GM15510 (cell line): ENCODE results near the gene GCAT.

Experiments
- POLR2A ChIP-seq: IDR thresholded peaks from 3 replicates; pipeline ENCODE4 v1.6.1; 2011; ENCODE audit warnings: borderline replicate concordance; ENCODE audit not compliant: insufficient read length; ENCODE audit errors: extremely low read depth

GCAT gene

GRCh38 chr22:37802310-37803194 lies 5.2 kb upstream of the GCAT start:
- TF ChIP-seq POLR2A = no peak

- TF ChIP-seq POLR2A = no peak
Measured at GRCh38 chr22:37803195-37803638, 4.5 kb upstream of the GCAT start.

- TF ChIP-seq POLR2A = no peak
Measured at GRCh38 chr22:37803639-37804351, 3.9 kb upstream of the GCAT start.

- no peak for TF ChIP-seq POLR2A
Measured at GRCh38 chr22:37804352-37804880, 3.3 kb upstream of the GCAT start.

GRCh38 chr22:37804881-37805809 lies 2.6 kb upstream of the GCAT start:
- TF ChIP-seq POLR2A = no peak

- no peak for TF ChIP-seq POLR2A
Measured at GRCh38 chr22:37805810-37806277, 1.9 kb upstream of the GCAT start.

GRCh38 chr22:37806409-37807333 lies 1.1 kb upstream of the GCAT start:
- no peak for TF ChIP-seq POLR2A

GRCh38 chr22:37808294-37808657 lies 542 bp downstream of the GCAT start:
- TF ChIP-seq POLR2A = no peak

GRCh38 chr22:37809672-37810333 lies 2.1 kb downstream of the GCAT start:
- TF ChIP-seq POLR2A = no peak

GRCh38 chr22:37811867-37812266 lies 4.1 kb downstream of the GCAT start:
- no peak for TF ChIP-seq POLR2A

DNA sequence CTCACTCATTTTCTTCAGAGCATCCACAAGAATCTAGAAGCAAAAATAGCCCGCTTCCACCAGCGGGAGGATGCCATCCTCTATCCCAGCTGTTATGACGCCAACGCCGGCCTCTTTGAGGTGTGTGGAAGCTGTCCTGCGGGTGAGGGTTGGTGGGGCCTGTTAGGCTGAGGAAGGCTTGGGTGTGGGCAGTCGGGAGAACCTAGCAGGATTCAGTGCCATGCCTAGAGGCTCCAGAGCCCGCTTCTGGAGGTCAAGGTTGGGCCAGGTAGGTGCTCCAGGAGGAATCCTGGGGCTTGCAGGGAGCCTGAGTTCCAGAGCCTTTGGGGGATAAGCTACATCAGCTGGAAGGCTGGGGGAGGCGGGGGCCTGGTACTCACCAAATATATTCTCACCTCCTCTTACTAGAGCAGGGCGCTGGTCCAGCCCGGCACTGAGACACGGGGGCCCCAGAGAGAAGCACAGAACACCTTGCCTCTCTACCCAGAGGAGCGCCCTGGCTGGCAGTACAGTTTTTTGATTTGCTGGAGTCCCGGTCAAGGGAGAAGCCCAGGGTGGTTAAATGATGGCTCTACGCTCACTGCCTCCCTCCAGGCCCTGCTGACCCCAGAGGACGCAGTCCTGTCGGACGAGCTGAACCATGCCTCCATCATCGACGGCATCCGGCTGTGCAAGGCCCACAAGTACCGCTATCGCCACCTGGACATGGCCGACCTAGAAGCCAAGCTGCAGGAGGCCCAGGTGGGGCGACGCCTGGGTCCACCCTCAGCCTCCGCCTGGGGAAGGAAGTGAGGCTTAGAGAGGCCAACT lies 5.3 kb downstream of the GCAT start:
- TF ChIP-seq POLR2A = no peak

- TF ChIP-seq POLR2A = no peak
Measured at GRCh38 chr22:37815593-37815992, 7.9 kb downstream of the GCAT start.
